ENCODE data around the gene CEP57. TPM values are rescaled to one million over a fixed set of nuclear protein-coding genes. Genes with fewer than 3 reads are reported as not detected.
"Not testable (repeated sequence)": the region's sequence is repeated elsewhere in the genome, so short reads cannot be mapped to it uniquely, and the experiment has no call there.

The CEP57 gene
- total RNA-seq, 1 donor from 2014 or later: 5.4 TPM

DNA sequence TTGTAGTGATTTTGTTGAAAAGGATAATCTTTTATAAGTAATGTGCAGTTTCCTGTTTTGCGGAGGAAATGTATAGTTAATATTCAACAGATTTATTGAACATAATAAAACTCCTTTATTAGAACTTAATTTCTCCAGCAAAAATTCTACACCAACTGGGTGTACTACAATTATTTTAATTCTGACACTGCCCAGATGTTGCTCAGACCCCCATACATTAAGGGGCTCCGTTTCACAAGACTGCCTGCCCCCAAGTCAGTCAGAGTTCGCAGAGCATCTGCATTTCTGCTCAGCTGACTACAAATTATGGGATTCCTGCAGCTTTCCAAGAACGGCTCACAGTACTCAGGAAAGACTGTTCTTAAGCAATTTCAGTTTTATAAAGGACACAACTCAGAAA lies 6.2 kb downstream of the CEP57 start:
- Histone ChIP-seq H3K4me3 (no peak overlapping the region), H3K27ac (no peak overlapping the region), H3K9me3 (no peaks in the 10 kb centered on the region), H3K27me3 (no peaks in the 10 kb centered on the region), H3K4me1 (peaks cover 0 to 9% of the 10 kb centered on the region in 2 donors), H3K36me3 (peaks cover 8 to 9% of the 10 kb centered on the region in 2 donors)
- TF ChIP-seq, protein P1, sequence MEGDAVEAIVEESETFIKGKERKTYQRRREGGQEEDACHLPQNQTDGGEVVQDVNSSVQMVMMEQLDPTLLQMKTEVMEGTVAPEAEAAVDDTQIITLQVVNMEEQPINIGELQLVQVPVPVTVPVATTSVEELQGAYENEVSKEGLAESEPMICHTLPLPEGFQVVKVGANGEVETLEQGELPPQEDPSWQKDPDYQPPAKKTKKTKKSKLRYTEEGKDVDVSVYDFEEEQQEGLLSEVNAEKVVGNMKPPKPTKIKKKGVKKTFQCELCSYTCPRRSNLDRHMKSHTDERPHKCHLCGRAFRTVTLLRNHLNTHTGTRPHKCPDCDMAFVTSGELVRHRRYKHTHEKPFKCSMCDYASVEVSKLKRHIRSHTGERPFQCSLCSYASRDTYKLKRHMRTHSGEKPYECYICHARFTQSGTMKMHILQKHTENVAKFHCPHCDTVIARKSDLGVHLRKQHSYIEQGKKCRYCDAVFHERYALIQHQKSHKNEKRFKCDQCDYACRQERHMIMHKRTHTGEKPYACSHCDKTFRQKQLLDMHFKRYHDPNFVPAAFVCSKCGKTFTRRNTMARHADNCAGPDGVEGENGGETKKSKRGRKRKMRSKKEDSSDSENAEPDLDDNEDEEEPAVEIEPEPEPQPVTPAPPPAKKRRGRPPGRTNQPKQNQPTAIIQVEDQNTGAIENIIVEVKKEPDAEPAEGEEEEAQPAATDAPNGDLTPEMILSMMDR (IDR thresholded peaks at IDR 0.05): no peak
- DNase-seq (ENCODE audit: low spot score in 2 of 2): no peak
- intact Hi-C loops (cut with DNase I): no loop called here

DNA sequence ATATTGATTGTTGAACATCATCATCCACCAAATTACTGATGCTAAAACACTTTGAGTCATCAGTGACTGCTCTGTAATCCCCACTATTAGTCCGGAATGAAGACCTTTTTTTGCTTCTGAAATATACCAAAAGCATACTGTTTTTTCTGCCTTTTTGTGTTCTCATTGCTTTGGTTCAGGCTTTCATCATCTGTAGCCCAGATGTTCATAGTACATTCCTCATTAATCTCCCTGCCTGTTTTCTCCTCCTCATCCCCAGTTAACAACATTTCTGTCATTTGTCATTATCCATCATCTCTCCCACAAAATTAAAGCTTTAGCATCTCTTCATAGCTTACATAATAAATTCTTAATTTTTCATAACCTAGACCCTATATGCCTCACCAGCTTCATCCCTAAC lies 9.2 kb downstream of the CEP57 start:
- intact Hi-C loops (cut with DNase I): no loop called here
- H3K36me3 ChIP-seq: peaks cover 8 to 9% of the 10 kb centered on the region in 2 donors
- H3K4me1 ChIP-seq: no peaks in the 10 kb centered on the region
- no peak overlapping the region for H3K4me3 ChIP-seq
- no peaks in the 10 kb centered on the region for H3K27me3 ChIP-seq
- TF ChIP-seq, protein P1 (IDR thresholded peaks at IDR 0.05): no peak
- H3K27ac ChIP-seq: no peak overlapping the region
- no peak for DNase-seq (ENCODE audit: low spot score in 2 of 2)
- H3K9me3 ChIP-seq: no peaks in the 10 kb centered on the region

- H3K27me3 ChIP-seq: no peaks in the 10 kb centered on the region
- intact Hi-C loops (cut with DNase I): no loop called here
- no peak overlapping the region for H3K27ac ChIP-seq
- no peaks in the 10 kb centered on the region for H3K4me1 ChIP-seq
- TF ChIP-seq, protein P1 (IDR thresholded peaks at IDR 0.05): no peak
- H3K4me3 ChIP-seq: no peak overlapping the region
- H3K36me3 ChIP-seq: peaks cover 8 to 9% of the 10 kb centered on the region in 2 donors
- no peaks in the 10 kb centered on the region for H3K9me3 ChIP-seq
- no peak for DNase-seq (ENCODE audit: low spot score in 2 of 2)
These were observed 10.1 kb downstream of the CEP57 start for GRCh38 chr11:95800438-95800837.

- Histone ChIP-seq H3K36me3 (peaks cover 8 to 14% of the 10 kb centered on the region in 2 donors), H3K4me1 (no peaks in the 10 kb centered on the region), H3K9me3 (no peaks in the 10 kb centered on the region), H3K27me3 (no peaks in the 10 kb centered on the region), H3K27ac (no peak overlapping the region), H3K4me3 (no peak overlapping the region)
- intact Hi-C loops (cut with DNase I): no loop called here
- DNase-seq (ENCODE audit: low spot score in 2 of 2): no peak
- TF ChIP-seq, protein P1 (IDR thresholded peaks at IDR 0.05): no peak
These were observed 12.5 kb downstream of the CEP57 start for GRCh38 chr11:95802806-95803205.

DNA sequence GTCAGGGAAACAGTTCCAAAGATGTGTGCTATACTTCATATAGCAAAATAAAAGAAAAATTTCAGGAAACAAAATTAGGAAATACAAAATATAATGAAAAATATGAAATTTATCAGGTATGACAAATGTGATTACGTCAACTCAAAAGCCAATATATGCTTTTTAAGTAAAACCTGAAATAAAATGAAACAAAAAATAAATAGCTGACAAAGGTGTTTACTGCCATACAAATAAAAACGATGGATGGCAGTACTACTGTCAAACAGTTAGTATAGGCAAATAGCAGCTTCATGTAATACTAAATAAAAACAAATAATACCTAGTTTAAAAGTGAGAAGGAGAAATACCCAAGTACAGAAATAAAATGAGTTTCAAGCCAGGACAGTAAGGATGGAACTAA lies 13.7 kb downstream of the CEP57 start:
- H3K36me3 ChIP-seq: peaks cover 8 to 14% of the 10 kb centered on the region in 2 donors
- DNase-seq (ENCODE audit: low spot score in 2 of 2): no peak
- H3K27me3 ChIP-seq: no peaks in the 10 kb centered on the region
- TF ChIP-seq, protein P1 (IDR thresholded peaks at IDR 0.05): no peak
- no peaks in the 10 kb centered on the region for H3K4me1 ChIP-seq
- H3K4me3 ChIP-seq: no peak overlapping the region
- H3K9me3 ChIP-seq: no peaks in the 10 kb centered on the region
- intact Hi-C loops (cut with DNase I): no loop called here
- H3K27ac ChIP-seq: no peak overlapping the region

GRCh38 chr11:95805869-95806268 lies 15.6 kb downstream of the CEP57 start:
- H3K9me3 ChIP-seq: no peaks in the 10 kb centered on the region
- no peaks in the 10 kb centered on the region for H3K27me3 ChIP-seq
- H3K27ac ChIP-seq: no peak overlapping the region
- H3K36me3 ChIP-seq: peaks cover 0 to 8% of the 10 kb centered on the region in 2 donors
- H3K4me3 ChIP-seq: no peak overlapping the region
- TF ChIP-seq, protein P1 (IDR thresholded peaks at IDR 0.05): no peak
- no peak for DNase-seq (ENCODE audit: low spot score in 2 of 2)
- intact Hi-C loops (cut with DNase I): no loop called here
- no peaks in the 10 kb centered on the region for H3K4me1 ChIP-seq

DNA sequence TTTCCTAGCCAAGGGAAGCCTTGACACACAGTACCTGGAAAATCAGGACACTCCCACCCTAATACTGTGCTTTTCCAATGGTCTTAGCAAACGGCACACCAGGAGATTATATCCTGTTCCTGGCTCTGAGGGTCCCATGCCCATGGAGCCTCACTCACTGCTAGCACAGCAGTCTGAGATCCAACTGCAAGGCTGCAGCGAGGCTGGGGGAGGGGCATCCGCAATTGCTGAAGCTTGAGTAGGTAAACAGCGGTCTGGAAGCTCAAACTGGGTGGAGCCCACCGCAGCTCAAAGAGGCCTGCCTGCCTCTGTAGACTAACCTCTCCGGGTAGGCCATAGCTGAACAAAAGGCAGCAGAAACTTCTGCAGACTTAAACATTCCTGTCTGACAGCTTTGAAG lies 16.2 kb downstream of the CEP57 start:
- intact Hi-C loops (cut with DNase I); H3K9me3 ChIP-seq; H3K4me3 ChIP-seq; H3K27me3 ChIP-seq; DNase-seq (ENCODE audit: low spot score in 2 of 2); H3K4me1 ChIP-seq; H3K36me3 ChIP-seq; H3K27ac ChIP-seq: not testable (repeated sequence)

GRCh38 chr11:95811052-95811451 lies 20.8 kb downstream of the CEP57 start:
- DNase-seq (ENCODE audit: low spot score in 2 of 2); H3K9me3 ChIP-seq; H3K4me1 ChIP-seq; H3K4me3 ChIP-seq; H3K27ac ChIP-seq; H3K27me3 ChIP-seq; intact Hi-C loops (cut with DNase I): not testable (repeated sequence)
- peaks cover 2 to 14% of the 10 kb centered on the region in 2 donors for H3K36me3 ChIP-seq
